ENCODE data around the gene RHOC. TPM values are rescaled to one million over a fixed set of nuclear protein-coding genes. Genes with fewer than 3 reads are reported as not detected.

RHOC gene
- total RNA-seq, 1 experiment from 2014 or later = 405 TPM

- TSS peak; percentile 11 for BruUV-seq (replicated peaks)
- Histone ChIP-seq H3K79me2 (ENCODE audit: low read length) (peaks cover 30% of the 10 kb centered on the region), H3K4me1 (ENCODE audit: insufficient read depth, low read length) (peaks cover 24% of the 10 kb centered on the region), H2AFZ (ENCODE audit: low read length) (peak within 1 kb of the TSS; percentile 83), H3K9me2 (replicated peaks; ENCODE audit: low read length) (no peaks in the 10 kb centered on the region), H3K36me3 (ENCODE audit: low read depth, low read length) (peaks cover 17% of the 10 kb centered on the region; the same call in 1 of the 2 replicates), H3K4me2 (ENCODE audit: low read length) (peak within 1 kb of the TSS; percentile 100), H3F3A (ENCODE audit: low read length, unreplicated experiment) (peaks cover 7% of the 10 kb centered on the region), H3K27ac (ENCODE audit: low read length) (peak within 1 kb of the TSS; percentile 53), H4K20me1 (ENCODE audit: low read length) (no peaks in the 10 kb centered on the region), H3K27me3 (ENCODE audit: low read length) (no peaks in the 10 kb centered on the region), H3K9ac (ENCODE audit: low read length) (peak within 1 kb of the TSS; percentile 85), H3K9me3 (ENCODE audit: low read length) (no peaks in the 10 kb centered on the region), H3K4me3 (ENCODE audit: low read length) (peak within 1 kb of the TSS; percentile 99)
- CTCF ChIA-PET = interaction anchor here (0.7 to 2.1 kb wide), 4 partner anchors 10 to 52 kb away, joined by 4 to 7 read pairs (median 6); no protein-coding TSS in a partner anchor
- DNase-seq = peak; percentile 75
- POLR2A ChIA-PET (ENCODE audit: unreplicated experiment) = interaction anchor here (0.6 to 1.5 kb wide), 3 partner anchors 30 to 1085 kb away, joined by 3 to 7 read pairs (median 4); partner anchors contain the start of gene PHTF1
- TF ChIP-seq EZH2phosphoT487 (IDR thresholded peaks at IDR 0.05; ENCODE audit: borderline replicate concordance, low read length) (no peak), EZH2 (IDR thresholded peaks at IDR 0.05; ENCODE audit: low read length, unreplicated experiment) (no peak), CTCF (conservative IDR thresholded peaks at IDR 0.05; ENCODE audit: low read depth, low read length) (no peak)
- intact Hi-C loops (cut with micrococcal nuclease) = loop anchor here (1.0 to 5.0 kb wide), 3 partner anchors 33 to 282 kb away; partner anchors contain the start of gene RHOC
- peak; percentile 57 for ATAC-seq
Observed at GRCh38 chr1:112674440-112674985, 32.4 kb downstream of the RHOC start, which contains the start of gene MOV10. Gene MOV10, plus strand, starts transcription at chr1:112674659. Its CDS starts 254 bp downstream, at chr1:112674913.

GRCh38 chr1:112673592-112674439 is 33.1 kb downstream of the RHOC start:
- ATAC-seq = peak; percentile 53
- intact Hi-C loops (cut with micrococcal nuclease) = loop anchor here (1.0 to 5.0 kb wide), 5 partner anchors 33 to 282 kb away; partner anchors contain the start of gene RHOC

More at GRCh38 chr1:112673592-112674439, 33.1 kb downstream of the RHOC start:
- Histone ChIP-seq H3K36me3 (ENCODE audit: low read depth, low read length) (peaks cover 24% of the 10 kb centered on the region), H3K9me3 (ENCODE audit: low read length) (no peaks in the 10 kb centered on the region), H3K79me2 (ENCODE audit: low read length) (peaks cover 30% of the 10 kb centered on the region), H3K4me1 (ENCODE audit: insufficient read depth, low read length) (peaks cover 24% of the 10 kb centered on the region), H3K4me3 (ENCODE audit: low read length) (peak overlapping the region; percentile 99), H2AFZ (ENCODE audit: low read length) (peak overlapping the region; percentile 83), H3F3A (ENCODE audit: low read length, unreplicated experiment) (peaks cover 7% of the 10 kb centered on the region), H4K20me1 (ENCODE audit: low read length) (no peaks in the 10 kb centered on the region), H3K27ac (ENCODE audit: low read length) (peak overlapping the region; percentile 53), H3K4me2 (ENCODE audit: low read length) (peak overlapping the region; percentile 100), H3K27me3 (ENCODE audit: low read length) (no peaks in the 10 kb centered on the region), H3K9me2 (replicated peaks; ENCODE audit: low read length) (no peaks in the 10 kb centered on the region), H3K9ac (ENCODE audit: low read length) (peak overlapping the region; percentile 85)
- TSS peak; percentile 35 for BruUV-seq (replicated peaks)
- DNase-seq = peak; percentile 66
- CTCF ChIA-PET = interaction anchor here (0.5 to 2.1 kb wide), 9 partner anchors 9 to 172 kb away, joined by 3 to 7 read pairs (median 4); partner anchors contain the start of genes PPM1J and RHOC
- POLR2A ChIA-PET (ENCODE audit: unreplicated experiment) = interaction anchor here (0.5 to 1.5 kb wide), 3 partner anchors 31 to 283 kb away, joined by 4 to 7 read pairs (median 4); no protein-coding TSS in a partner anchor
- TF ChIP-seq EZH2phosphoT487 (IDR thresholded peaks at IDR 0.05; ENCODE audit: borderline replicate concordance, low read length) = no peak
- TF ChIP-seq EZH2 (IDR thresholded peaks at IDR 0.05; ENCODE audit: low read length, unreplicated experiment) = no peak
- TF ChIP-seq CTCF (conservative IDR thresholded peaks at IDR 0.05; ENCODE audit: low read depth, low read length) = peak; percentile 68
